HCT116 (cell line): ENCODE data around the gene ZBED3. TPM values are rescaled to one million over a fixed set of nuclear protein-coding genes. Genes with fewer than 3 reads are reported as not detected.

Source experiments
- ATAC-seq: fragments of 200-7000 bp; cut with Tn5 transposase; 2 replicates; pipeline ENCODE4 v1.9.1; 2020; ENCODE audit warnings: mild to moderate bottlenecking, moderate library complexity
- BruUV-seq: library from RNA; stranded (reverse); fragments of 400-500 nt; replicated peaks from 2 replicates; lab custom pipeline; 2021; lab: Mats Ljungman, UMichigan
- CTCF ChIA-PET: fragments of 300-600 bp; sonication (Branson Sonifier 250); formaldehyde crosslinking; loops from one replicate; lab custom pipeline; 2021; ENCODE audit warnings: antibody characterized with exemption; lab: Charles Lee
- POLR2A ChIA-PET: fragments of 300-600, 350-600 bp; sonication (Branson Sonifier 250); formaldehyde crosslinking; loops from one replicate; lab custom pipeline; 2021; ENCODE audit warnings: antibody characterized with exemption; lab: Charles Lee
- RAD21 ChIA-PET, 2 experiments: fragments of 300-600 bp; sonication (Branson Sonifier 250); formaldehyde crosslinking; loops; one replicate each; lab custom pipeline; 2023; ENCODE audit warnings: low total read pairs in 2 of 2; ENCODE audit not compliant: uncharacterized antibody in 2 of 2, unreplicated experiment in 2 of 2, low non-redundant PET in 1 of 2; lab: Charles Lee
- DNase-seq: peaks from one replicate; pipeline ENCODE4 v3.0.0-alpha.2; 2010; ENCODE audit warnings: low read depth, low spot score
- H2AFZ ChIP-seq: fragments of 200-600 bp; shearing (Covaris generic), sonication (generic); 2 replicates; pipeline ENCODE4 v1.6.1; 2017; ENCODE audit warnings: low read depth, mixed run types, mixed read lengths, antibody characterized with exemption, low read length; ENCODE audit not compliant: poor library complexity, severe bottlenecking
- H3K27ac ChIP-seq: 2 replicates; pipeline ENCODE4 v1.5.1; 2012; ENCODE audit warnings: low read depth, low read length
- H3K27me3 ChIP-seq: fragments of 200-600 bp; sonication (generic); 2 replicates; pipeline ENCODE4 v1.6.1; 2016; ENCODE audit warnings: mixed run types, low read length, mixed read lengths; ENCODE audit not compliant: insufficient read depth
- H3K36me3 ChIP-seq, 2 experiments: fragments of 200-500 bp in 1 of 2; fragments of 200-600 bp in 1 of 2; sonication (Bioruptor generic) in 1 of 2; sonication (generic) in 1 of 2; 2 replicates each; pipeline versions ENCODE4 v1.5.1 to v1.6.1; 2014 to 2016; ENCODE audit warnings: low read length in 2 of 2, inconsistent platforms in 1 of 2, mixed read lengths in 1 of 2, mixed run types in 1 of 2; ENCODE audit not compliant: insufficient read depth in 2 of 2, control insufficient read depth in 1 of 2
- H3K4me1 ChIP-seq, 2 experiments: fragments of 200-600 bp in 1 of 2; sonication (generic) in 1 of 2; 2 replicates each; pipeline versions ENCODE4 v1.5.1 to v1.6.1; 2012 to 2017; ENCODE audit warnings: low read length in 2 of 2, inconsistent platforms in 1 of 2, mild to moderate bottlenecking in 1 of 2, mixed read lengths in 1 of 2, mixed run types in 1 of 2, moderate library complexity in 1 of 2; ENCODE audit not compliant: insufficient read depth in 2 of 2, control insufficient read depth in 1 of 2
- H3K4me2 ChIP-seq: fragments of 200-600 bp; sonication (generic); 2 replicates; pipeline ENCODE4 v1.6.1; 2017; ENCODE audit warnings: mixed run types, low read length, mixed read lengths
- H3K4me3 ChIP-seq, 2 experiments: fragments of 200-600 bp in 1 of 2; sonication (generic) in 1 of 2; replicated peaks in 1 of 2; 2 replicates each; pipeline ENCODE4 v1.5.1; 2011 to 2016; ENCODE audit warnings: low read length in 2 of 2, control low read depth in 1 of 2, low read depth in 1 of 2, mild to moderate bottlenecking in 1 of 2, mixed read lengths in 1 of 2, mixed run types in 1 of 2
- H3K79me2 ChIP-seq: fragments of 200-600 bp; sonication (generic); 2 replicates; pipeline ENCODE4 v1.6.1; 2017; ENCODE audit warnings: mild to moderate bottlenecking, mixed run types, low read length, moderate library complexity, mixed read lengths; ENCODE audit not compliant: insufficient read depth
- H3K9ac ChIP-seq: fragments of 200-600 bp; sonication (generic); 2 replicates; pipeline ENCODE4 v1.6.1; 2016; ENCODE audit warnings: low read length, mixed read lengths
- H3K9me2 ChIP-seq: fragments of 200-600 bp; sonication (generic), shearing (Covaris generic); 2 replicates; pipeline ENCODE4 v1.6.1; 2017; ENCODE audit warnings: mixed run types, mild to moderate bottlenecking, moderate library complexity; ENCODE audit not compliant: insufficient read depth
- H3K9me3 ChIP-seq, 2 experiments: fragments of 200-500 bp in 1 of 2; fragments of 200-600 bp in 1 of 2; sonication (Bioruptor generic) in 1 of 2; sonication (generic) in 1 of 2; 2 replicates each; pipeline ENCODE4 v1.6.1; 2014 to 2017; ENCODE audit warnings: low read length in 2 of 2, mixed read lengths in 2 of 2, inconsistent platforms in 1 of 2, low read depth in 1 of 2, mild to moderate bottlenecking in 1 of 2, mixed run types in 1 of 2, moderate library complexity in 1 of 2; ENCODE audit not compliant: control insufficient read depth in 1 of 2, insufficient read depth in 1 of 2
- H4K20me1 ChIP-seq: fragments of 200-600 bp; sonication (generic), shearing (Covaris generic); 2 replicates; pipeline ENCODE4 v1.6.1; 2017; ENCODE audit warnings: mixed run types, mild to moderate bottlenecking, moderate library complexity; ENCODE audit not compliant: insufficient read depth
- ELF1 ChIP-seq: IDR thresholded peaks from 2 replicates; pipeline ENCODE4 v1.6.1; 2012; ENCODE audit warnings: low read depth, borderline replicate concordance
- EZH2 ChIP-seq: fragments of 200-600 bp; sonication (generic); IDR thresholded peaks from 2 replicates; pipeline ENCODE4 v1.6.1; 2017; ENCODE audit warnings: antibody characterized with exemption, mixed run types
- JUND ChIP-seq: IDR thresholded peaks from 2 replicates; pipeline ENCODE4 v1.6.1; 2012
- MAX ChIP-seq: IDR thresholded peaks from 2 replicates; pipeline ENCODE4 v1.6.1; 2012
- POLR2A ChIP-seq: IDR thresholded peaks from 2 replicates; pipeline ENCODE4 v1.7.0; 2011; ENCODE audit warnings: borderline replicate concordance; ENCODE audit not compliant: insufficient read depth, insufficient read length; ENCODE audit errors: extremely low read depth
- RAD21 ChIP-seq: IDR thresholded peaks from 2 replicates; pipeline ENCODE4 v1.6.1; 2012; ENCODE audit warnings: low read depth, mild to moderate bottlenecking
- REST ChIP-seq: IDR thresholded peaks from 2 replicates; pipeline ENCODE4 v1.6.1; 2012; ENCODE audit warnings: low read depth
- SIN3A ChIP-seq: IDR thresholded peaks from 2 replicates; pipeline ENCODE4 v1.6.1; 2012; ENCODE audit warnings: low read depth
- SRF ChIP-seq: IDR thresholded peaks from 2 replicates; pipeline ENCODE4 v1.6.1; 2012; ENCODE audit warnings: low read depth
- YY1 ChIP-seq: IDR thresholded peaks from 2 replicates; pipeline ENCODE4 v1.6.1; 2011; ENCODE audit warnings: low read length, low read depth, moderate library complexity, mild to moderate bottlenecking; ENCODE audit not compliant: insufficient replicate concordance; ENCODE audit errors: extremely low read depth
- ZFX ChIP-seq: fragments of 450-650 bp; IDR thresholded peaks from 2 replicates; pipeline ENCODE4 v1.6.1; 2017
- ZNF274 ChIP-seq: fragments of 200-500 bp; sonication (Bioruptor generic); IDR thresholded peaks from 2 replicates; pipeline ENCODE4 v1.6.1; 2014; ENCODE audit warnings: mild to moderate bottlenecking, low read depth, low read length, inconsistent platforms
- intact Hi-C: fragments of 100-400 bp; cut with micrococcal nuclease; formaldehyde crosslinking; loops from 2 replicates; pipeline ENCODE4 v1.10.0; 2022
- total RNA-seq: library from RNA; stranded (reverse); gene quantifications from one replicate; pipeline ENCODE4 v1.2.1, GENCODE V29; 2021; ENCODE audit not compliant: unreplicated experiment
- TF ChIP-seq, protein P1 (sequence below): IDR thresholded peaks from 2 replicates; pipeline ENCODE4 v1.6.1; 2011; ENCODE audit warnings: mild to moderate bottlenecking, low read length, moderate library complexity; ENCODE audit not compliant: insufficient replicate concordance; ENCODE audit errors: extremely low read depth
- TF ChIP-seq, protein P2 (sequence below), 3 experiments: fragments of 200-600 bp in 1 of 3; sonication (generic) in 1 of 3; IDR thresholded peaks in 2 of 3; conservative IDR thresholded peaks in 1 of 3; 2 replicates each; pipeline ENCODE4 v1.5.1; 2012 to 2017; ENCODE audit warnings: low read depth in 2 of 3, low read length in 2 of 3, antibody characterized with exemption in 1 of 3, borderline replicate concordance in 1 of 3, control low read depth in 1 of 3, mild to moderate bottlenecking in 1 of 3, mixed read lengths in 1 of 3, mixed run types in 1 of 3, moderate library complexity in 1 of 3; ENCODE audit not compliant: insufficient read depth in 1 of 3

Gene ZBED3
- total RNA-seq, 1 experiment from 2014 or later: 12.7 TPM

DNA sequence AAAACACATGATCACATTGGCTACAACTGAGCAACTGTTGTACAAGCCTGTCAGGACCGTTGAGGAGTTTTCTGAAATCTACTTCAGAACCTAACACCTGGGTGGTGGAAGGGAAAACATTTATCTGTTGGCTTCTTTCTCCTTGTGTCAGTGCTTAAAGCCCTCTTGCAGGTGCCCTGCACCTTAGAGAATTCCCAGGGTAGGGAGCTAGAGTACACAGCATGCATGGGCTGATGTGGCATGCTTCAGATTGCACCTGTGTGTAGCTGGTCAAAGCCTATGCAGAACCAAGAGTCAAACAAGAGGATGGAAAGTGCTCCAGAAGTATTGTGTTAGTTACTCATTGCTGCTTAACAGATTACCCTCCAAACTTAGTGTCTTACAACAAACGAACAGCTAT, 33.6 kb upstream of the ZBED3 start:
- ChIA-PET CTCF (no interaction called here), POLR2A (no interaction called here), RAD21 (no interaction called here)
- no peak for TF ChIP-seq YY1
- TF ChIP-seq JUND: no peak
- no peak for TF ChIP-seq ZFX
- TF ChIP-seq RAD21: no peak
- no peak for TF ChIP-seq MAX
- TF ChIP-seq ELF1: no peak
- TF ChIP-seq POLR2A: no peak
- no peak for TF ChIP-seq EZH2
- H3K4me1 ChIP-seq: no peaks in the 10 kb centered on the region
- DNase-seq (no peak), ATAC-seq (no peak)
- no peaks in the 10 kb centered on the region for H4K20me1 ChIP-seq
- H3K36me3 ChIP-seq: no peaks in the 10 kb centered on the region
- no peak overlapping the region for H2AFZ ChIP-seq
- no peak overlapping the region for H3K27ac ChIP-seq
- H3K4me3 ChIP-seq: no peak overlapping the region
- H3K27me3 ChIP-seq: no peaks in the 10 kb centered on the region
- H3K79me2 ChIP-seq: no peaks in the 10 kb centered on the region
- no peaks in the 10 kb centered on the region for H3K9me3 ChIP-seq
- H3K9ac ChIP-seq: no peak overlapping the region
- BruUV-seq: no TSS peak
- H3K9me2 ChIP-seq: no peaks in the 10 kb centered on the region
- intact Hi-C loops: no loop called here
- no peak overlapping the region for H3K4me2 ChIP-seq

GRCh38 chr5:77120086-77120485, 33.0 kb upstream of the ZBED3 start:
- no peak overlapping the region for H3K27ac ChIP-seq
- no peaks in the 10 kb centered on the region for H3K36me3 ChIP-seq
- no peaks in the 10 kb centered on the region for H3K9me3 ChIP-seq
- RAD21 ChIA-PET: no interaction called here
- no peak for DNase-seq
- H3K4me1 ChIP-seq: no peaks in the 10 kb centered on the region
- no peaks in the 10 kb centered on the region for H3K9me2 ChIP-seq
- POLR2A ChIA-PET: no interaction called here
- H3K27me3 ChIP-seq: no peaks in the 10 kb centered on the region
- H3K4me3 ChIP-seq: no peak overlapping the region
- no peaks in the 10 kb centered on the region for H4K20me1 ChIP-seq
- H3K79me2 ChIP-seq: no peaks in the 10 kb centered on the region
- H3K4me2 ChIP-seq: no peak overlapping the region
- CTCF ChIA-PET: no interaction called here
- no peak overlapping the region for H2AFZ ChIP-seq
- no peak overlapping the region for H3K9ac ChIP-seq
- no TSS peak for BruUV-seq
- ATAC-seq: no peak
- intact Hi-C loops: no loop called here
- TF ChIP-seq ZNF274 (no peak), SRF (no peak), SIN3A (no peak), REST (no peak), EZH2 (no peak)
- TF ChIP-seq, protein P1, sequence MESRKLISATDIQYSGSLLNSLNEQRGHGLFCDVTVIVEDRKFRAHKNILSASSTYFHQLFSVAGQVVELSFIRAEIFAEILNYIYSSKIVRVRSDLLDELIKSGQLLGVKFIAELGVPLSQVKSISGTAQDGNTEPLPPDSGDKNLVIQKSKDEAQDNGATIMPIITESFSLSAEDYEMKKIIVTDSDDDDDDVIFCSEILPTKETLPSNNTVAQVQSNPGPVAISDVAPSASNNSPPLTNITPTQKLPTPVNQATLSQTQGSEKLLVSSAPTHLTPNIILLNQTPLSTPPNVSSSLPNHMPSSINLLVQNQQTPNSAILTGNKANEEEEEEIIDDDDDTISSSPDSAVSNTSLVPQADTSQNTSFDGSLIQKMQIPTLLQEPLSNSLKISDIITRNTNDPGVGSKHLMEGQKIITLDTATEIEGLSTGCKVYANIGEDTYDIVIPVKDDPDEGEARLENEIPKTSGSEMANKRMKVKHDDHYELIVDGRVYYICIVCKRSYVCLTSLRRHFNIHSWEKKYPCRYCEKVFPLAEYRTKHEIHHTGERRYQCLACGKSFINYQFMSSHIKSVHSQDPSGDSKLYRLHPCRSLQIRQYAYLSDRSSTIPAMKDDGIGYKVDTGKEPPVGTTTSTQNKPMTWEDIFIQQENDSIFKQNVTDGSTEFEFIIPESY: no peak
- TF ChIP-seq, protein P2, sequence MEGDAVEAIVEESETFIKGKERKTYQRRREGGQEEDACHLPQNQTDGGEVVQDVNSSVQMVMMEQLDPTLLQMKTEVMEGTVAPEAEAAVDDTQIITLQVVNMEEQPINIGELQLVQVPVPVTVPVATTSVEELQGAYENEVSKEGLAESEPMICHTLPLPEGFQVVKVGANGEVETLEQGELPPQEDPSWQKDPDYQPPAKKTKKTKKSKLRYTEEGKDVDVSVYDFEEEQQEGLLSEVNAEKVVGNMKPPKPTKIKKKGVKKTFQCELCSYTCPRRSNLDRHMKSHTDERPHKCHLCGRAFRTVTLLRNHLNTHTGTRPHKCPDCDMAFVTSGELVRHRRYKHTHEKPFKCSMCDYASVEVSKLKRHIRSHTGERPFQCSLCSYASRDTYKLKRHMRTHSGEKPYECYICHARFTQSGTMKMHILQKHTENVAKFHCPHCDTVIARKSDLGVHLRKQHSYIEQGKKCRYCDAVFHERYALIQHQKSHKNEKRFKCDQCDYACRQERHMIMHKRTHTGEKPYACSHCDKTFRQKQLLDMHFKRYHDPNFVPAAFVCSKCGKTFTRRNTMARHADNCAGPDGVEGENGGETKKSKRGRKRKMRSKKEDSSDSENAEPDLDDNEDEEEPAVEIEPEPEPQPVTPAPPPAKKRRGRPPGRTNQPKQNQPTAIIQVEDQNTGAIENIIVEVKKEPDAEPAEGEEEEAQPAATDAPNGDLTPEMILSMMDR (IDR thresholded peaks at IDR 0.05 in 2 of 3, conservative IDR thresholded peaks at IDR 0.05 in 1 of 3; ENCODE audit: borderline replicate concordance in 1 of 3, insufficient read depth in 1 of 3, low read depth in 2 of 3, low read length in 2 of 3): no peak
